Stimulated activated CD4-positive, alpha-beta T cell treated with anti-CD3 and anti-CD28 coated beads, Interleukin-1b, Interleukin-23, amount 100 ng/mL, for 1 hour (primary cell): Measurements from ENCODE around the gene GRB14.
"Not testable (repeated sequence)": the region's sequence is repeated elsewhere in the genome, so short reads cannot be mapped to it uniquely, and the experiment has no call there.

ENCODE experiments used
- DNase-seq, 2 donors: peaks; one replicate each; pipeline ENCODE4 v3.0.0-alpha.2; 2020; ENCODE audit warnings: low read depth in 2 of 2

GRB14 gene

DNA sequence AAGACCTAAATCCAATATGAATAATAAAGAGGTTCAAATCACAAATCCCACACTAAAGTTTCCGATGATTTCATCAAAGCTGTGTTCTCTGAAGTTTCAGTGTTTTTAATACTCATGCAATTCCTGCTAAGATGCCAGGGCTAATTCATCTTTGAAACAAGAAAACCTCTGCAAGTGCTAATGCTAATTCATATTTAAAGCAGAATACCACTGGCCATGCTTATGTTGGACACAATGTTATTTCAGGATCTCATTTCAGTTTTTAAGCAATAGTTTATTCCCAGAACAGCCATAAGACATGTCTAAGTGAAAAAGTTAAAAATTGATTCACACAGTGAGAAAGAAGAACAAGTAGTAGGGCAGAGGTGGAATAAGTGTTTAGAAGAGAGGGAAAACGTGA lies 62.8 kb downstream of the GRB14 start:
- DNase-seq: no peak

GRCh38 chr2:164554487-164554886 lies 66.8 kb downstream of the GRB14 start:
- DNase-seq: no peak

- DNase-seq: no peak
These were observed 69.8 kb downstream of the GRB14 start for GRCh38 chr2:164551519-164551918.

GRCh38 chr2:164549705-164550104 lies 71.6 kb downstream of the GRB14 start:
- DNase-seq: not testable (repeated sequence)

DNA sequence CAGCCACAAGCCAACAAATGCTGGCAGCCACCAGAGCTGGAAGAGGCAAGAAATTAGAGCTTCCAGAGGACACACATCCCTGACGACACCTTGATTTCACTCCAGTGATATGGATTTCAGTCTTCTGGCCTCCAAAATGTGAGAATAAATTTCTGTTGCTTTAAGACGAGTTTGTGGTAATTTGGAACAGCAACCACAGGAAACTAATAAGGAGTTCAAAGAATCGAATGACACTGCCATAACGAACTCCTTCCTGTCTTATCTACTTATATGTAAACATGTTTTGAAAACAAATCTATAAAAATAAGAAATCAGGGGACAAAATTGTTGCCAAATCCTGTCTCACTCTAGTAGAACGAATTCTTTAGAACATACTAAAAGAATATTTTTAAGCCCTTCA lies 75.8 kb downstream of the GRB14 start:
- no peak for DNase-seq

DNA sequence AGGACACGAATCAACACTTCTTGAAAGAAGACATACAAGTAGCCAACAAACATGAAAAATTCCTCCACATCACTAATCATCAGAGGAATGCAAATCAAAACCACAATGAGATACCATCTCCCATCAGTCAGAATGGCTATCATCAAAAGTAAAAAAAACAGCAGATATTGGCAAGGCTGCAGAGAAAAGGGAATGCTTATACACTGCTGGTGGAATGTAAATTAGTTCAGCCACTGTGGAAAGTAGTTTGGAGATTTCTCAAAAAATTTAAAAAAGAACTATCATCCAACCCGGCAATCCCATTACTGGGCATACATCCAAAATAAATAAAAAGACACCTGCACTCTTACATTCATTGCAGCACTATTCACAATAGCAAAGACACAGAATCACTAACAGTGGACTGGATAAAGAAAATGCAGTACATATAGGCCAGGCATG lies 78.7 kb downstream of the GRB14 start:
- DNase-seq: no peak

DNA sequence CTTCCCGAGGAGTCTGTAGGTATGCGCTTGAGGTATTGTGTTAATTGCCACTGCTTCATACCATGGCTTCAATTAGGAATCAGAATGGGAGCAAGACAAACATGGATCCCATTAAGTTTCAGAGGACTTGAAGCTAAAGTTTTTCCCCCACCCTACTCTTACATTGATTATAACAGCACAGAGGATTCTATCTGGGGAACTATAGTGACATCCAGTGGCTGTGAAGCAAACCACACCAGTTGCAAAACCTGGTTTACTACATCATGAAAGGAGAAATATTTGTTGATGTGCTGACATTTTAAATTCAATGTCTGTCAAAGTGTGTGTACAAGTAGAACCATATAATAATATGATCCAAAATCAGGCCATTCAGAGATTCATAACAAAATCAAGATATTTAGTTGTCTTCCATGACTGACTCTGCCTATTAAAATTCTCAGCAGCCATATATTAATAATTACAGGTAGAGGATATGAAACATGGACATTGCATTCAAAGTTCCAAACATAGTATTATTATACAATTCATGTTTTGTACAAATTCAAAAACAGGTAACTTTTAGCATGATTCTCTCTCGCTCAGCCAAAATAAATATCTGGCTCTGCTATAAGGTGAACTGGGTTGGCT lies 82.9 kb downstream of the GRB14 start:
- DNase-seq: no peak

DNA sequence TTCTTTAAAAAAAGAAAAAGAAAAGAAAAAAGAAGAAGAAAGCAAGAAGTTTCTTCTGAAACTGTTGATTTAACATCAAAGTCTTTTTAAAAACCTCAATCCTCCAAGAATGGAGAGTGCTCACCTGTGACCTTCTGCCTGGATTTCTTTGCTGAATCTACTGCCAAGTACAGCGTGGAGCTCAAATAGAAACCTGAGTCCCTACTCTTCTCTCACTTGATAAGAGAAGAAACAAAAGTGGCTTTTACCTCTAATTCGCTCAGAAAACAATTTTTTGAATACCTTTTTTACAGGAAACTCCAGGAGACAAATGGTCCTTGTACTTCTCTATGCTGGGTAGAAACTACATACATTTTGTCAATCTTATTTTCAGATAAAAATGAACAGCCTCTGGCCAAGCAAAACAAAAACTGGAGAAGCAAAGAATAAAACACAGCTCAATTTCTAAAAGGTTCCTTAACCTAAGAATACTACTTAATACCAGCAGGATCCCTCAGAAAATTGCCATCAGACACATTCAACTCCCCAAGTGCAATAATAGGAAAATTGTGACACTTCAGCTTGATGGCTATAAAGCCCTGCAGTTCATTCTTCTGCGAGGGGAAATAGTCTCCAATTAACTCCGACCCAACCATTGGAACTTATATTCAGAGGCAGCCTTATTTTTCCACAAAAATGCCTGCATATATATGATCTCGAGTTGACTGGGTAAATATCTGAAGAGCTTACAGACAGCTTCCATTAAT lies 85.8 kb downstream of the GRB14 start:
- no peak for DNase-seq

DNA sequence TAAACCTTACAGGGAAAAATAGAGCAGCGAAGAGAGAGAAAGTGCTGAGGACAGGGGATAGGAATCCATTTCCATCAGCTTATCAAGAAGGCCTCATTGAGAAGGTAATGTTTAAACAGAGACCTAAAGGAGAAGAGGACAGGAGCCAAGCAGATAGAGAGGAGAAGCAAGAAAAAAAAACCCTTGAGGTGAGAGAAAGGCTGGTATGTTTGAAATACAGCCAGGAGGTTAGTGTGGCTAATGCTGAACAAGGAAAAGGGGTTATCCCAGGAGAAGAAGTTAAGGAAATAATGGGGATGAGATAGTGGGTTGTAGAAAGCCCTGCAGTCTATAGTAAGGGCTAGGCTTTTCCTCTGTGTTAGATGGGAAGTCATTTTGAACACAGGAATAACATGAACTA lies 90.8 kb downstream of the GRB14 start:
- no peak for DNase-seq

DNA sequence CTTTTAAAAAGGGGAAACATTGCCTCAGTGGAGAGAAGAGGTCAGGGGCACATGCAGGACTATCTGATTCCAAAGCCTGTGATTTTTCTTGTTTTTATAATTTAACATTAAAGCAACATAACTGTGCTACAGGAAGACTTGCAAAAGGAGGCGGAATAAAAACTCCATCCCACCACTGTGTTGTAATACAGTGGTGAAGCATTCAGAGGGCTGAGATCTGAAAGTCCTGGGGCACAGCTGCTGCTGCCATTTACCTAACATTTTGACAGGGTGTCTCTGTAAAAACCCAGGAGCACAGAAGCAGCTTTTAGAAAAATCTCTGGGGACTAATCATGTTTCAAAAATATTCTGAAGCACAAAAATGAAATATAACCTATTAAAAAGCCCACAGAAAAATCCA lies 97.6 kb downstream of the GRB14 start:
- no peak for DNase-seq

- DNase-seq: no peak
These were observed 98.3 kb downstream of the GRB14 start for GRCh38 chr2:164523009-164523408.

GRCh38 chr2:164522561-164522981 lies 98.7 kb downstream of the GRB14 start:
- no peak for DNase-seq

GRCh38 chr2:164515734-164516133 lies 105.5 kb downstream of the GRB14 start:
- DNase-seq: no peak

GRCh38 chr2:164515030-164515429 lies 106.3 kb downstream of the GRB14 start:
- no peak for DNase-seq

DNA sequence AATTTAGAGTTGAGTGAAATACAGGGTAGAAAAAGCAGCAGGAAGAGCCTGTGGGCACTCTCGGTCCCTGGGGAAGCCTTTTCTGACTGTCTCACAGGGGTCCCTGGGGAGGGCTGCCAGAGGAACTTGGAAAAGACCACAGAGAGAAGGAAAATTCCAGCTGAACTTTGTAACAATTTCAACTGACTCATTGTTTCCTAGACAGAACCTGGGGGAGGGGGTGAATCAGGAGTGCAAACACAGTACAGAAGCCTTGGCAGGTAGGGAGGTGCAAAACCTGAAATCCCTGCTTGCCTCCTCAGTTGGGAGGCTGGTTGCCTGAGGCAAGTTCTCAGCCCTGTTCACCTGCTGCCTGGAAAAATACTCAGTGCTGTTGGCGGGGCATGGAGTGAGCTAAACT lies 106.8 kb downstream of the GRB14 start:
- no peak for DNase-seq

DNA sequence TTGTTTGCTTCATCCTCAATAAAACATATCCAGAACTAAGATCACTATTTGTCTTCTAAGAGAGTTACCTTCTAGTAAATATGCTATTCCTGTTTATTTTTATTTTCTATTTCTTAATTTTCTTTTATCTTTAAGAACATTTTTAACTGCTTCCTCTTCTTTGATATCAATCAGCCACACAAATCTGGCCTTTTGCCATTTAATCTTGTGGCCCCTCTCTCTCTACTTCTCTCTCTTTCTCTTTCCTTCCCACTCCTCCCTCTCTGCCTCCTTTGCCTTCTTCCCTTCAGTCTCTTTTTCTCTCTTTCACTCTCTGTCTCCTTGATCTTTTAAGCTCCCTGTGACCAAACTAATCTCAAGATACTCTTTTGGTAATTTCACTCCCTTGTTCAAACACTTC lies 108.4 kb downstream of the GRB14 start:
- DNase-seq: no peak

DNA sequence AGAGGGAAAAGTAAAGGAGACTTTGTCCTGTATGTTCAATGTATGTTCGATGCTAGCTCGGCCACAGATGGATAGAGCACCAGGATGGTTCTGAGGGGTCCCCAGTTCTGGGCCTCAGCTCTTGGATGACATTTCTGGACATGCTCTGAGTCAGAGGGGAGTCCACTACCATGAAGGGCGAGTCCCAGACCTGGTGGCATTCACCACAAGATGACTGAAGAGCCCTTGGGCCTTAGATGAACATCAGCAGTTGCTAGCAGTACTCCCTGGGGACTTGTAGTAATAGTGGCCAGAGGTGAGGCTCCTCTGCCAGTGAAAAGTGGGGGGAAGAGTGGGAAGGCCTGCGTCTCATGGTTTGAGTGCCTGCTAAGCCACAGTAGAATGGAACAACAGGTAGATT lies 109.5 kb downstream of the GRB14 start:
- no peak for DNase-seq

DNA sequence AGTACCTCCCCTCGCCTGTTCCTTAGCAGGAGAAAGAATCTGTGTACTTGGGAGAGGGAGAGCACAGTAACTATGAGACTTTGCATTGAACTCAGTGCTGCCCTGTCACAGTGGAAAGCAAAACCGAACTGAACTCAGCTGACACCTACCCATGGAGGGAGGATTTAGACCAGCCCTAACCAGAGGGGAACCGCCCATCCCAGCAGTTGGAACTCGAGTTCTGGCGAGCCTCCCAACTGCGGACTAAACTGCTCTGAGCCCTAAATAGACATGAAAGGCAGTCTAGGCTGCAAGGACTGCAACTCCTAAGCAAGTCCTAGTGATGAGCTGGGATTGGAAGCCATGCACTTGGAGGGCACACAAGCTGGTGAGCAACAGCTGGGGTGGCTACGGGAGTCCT lies 110.4 kb downstream of the GRB14 start:
- no peak for DNase-seq

- DNase-seq: no peak
These were observed 112.0 kb downstream of the GRB14 start for GRCh38 chr2:164509137-164509877.

- no peak for DNase-seq
These were observed 117.0 kb downstream of the GRB14 start for GRCh38 chr2:164504253-164504652.

DNA sequence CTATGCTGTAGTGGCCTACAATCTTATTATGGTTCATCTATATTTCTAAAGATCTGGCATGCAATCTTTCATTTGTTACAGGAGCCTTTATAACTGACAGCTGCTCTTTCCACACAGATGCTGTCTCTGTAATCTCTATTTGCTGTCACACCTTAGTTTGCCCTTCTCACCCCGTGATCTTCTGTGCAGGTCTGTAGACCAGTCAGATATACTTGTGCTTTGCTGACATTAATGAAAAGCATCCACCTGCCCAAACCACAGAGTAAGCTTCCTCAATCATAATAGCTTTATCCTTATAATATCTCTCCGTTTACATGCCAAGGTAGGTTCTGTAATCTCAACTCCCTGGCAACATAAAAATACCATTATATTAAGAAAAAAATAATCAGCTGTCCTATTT lies 122.4 kb downstream of the GRB14 start:
- DNase-seq: no peak

DNA sequence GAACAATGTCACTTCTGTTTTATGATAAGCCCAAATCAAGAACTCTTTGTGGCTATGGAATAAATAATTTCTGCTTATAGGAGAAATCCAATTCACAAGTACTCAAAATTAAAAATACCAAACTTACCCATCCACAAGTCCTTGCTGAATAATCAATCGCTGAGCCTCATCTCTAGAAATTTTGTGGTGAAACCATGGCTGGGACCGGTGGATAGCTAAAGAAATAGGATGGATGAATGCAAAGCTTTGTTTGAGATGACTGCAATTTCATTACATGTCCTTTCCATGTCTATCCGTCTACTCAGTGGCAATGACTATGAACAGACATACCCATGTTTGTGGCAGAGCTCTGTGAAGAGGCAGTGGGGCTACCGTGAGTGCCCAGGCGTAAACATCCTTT lies 124.4 kb downstream of the GRB14 start:
- no peak for DNase-seq

DNA sequence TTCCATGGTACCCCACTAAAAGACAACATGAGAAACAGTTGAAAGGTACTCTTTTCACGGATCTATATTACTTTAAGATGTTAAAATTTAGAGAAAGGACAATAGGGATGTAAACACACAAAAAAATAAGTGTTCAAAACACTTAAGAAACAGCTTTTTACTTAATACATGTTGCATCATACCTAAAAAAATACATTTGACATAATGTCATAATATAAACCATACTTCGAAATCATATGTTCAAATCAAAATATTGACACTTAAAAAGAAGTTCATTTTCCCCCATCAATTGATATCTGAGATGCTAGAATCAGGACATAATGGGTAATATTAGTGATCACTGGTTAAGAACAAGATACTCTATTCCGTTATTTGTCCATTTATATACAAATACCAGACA lies 124.9 kb downstream of the GRB14 start:
- DNase-seq: no peak
